Osteocyte (in vitro differentiated cells): ENCODE data around the gene DPP10. TPM values are rescaled to one million over a fixed set of nuclear protein-coding genes. Genes with fewer than 3 reads are reported as not detected.

Experiments used
- DNase-seq: peaks from one replicate; pipeline ENCODE4 v3.0.0; 2021; ENCODE audit warnings: mixed read lengths; ENCODE audit not compliant: unreplicated experiment; ENCODE audit errors: extremely low spot score
- H3K27ac Mint-ChIP-seq: one replicate; pipeline ENCODE4 v1.8.0; 2021; ENCODE audit warnings: mild to moderate bottlenecking, mixed read lengths; ENCODE audit not compliant: unreplicated experiment
- H3K27me3 Mint-ChIP-seq: one replicate; pipeline ENCODE4 v1.8.0; 2021; ENCODE audit warnings: mixed read lengths; ENCODE audit not compliant: unreplicated experiment
- H3K36me3 Mint-ChIP-seq: one replicate; pipeline ENCODE4 v1.8.0; 2021; ENCODE audit warnings: mixed read lengths; ENCODE audit not compliant: unreplicated experiment
- H3K4me1 Mint-ChIP-seq: one replicate; pipeline ENCODE4 v1.8.0; 2021; ENCODE audit warnings: mixed read lengths; ENCODE audit not compliant: unreplicated experiment
- H3K4me3 Mint-ChIP-seq: one replicate; pipeline ENCODE4 v1.8.0; 2021; ENCODE audit warnings: mild to moderate bottlenecking, moderate library complexity, mixed read lengths; ENCODE audit not compliant: unreplicated experiment
- H3K9me3 Mint-ChIP-seq: one replicate; pipeline ENCODE4 v1.8.0; 2021; ENCODE audit warnings: mixed read lengths; ENCODE audit not compliant: unreplicated experiment
- total RNA-seq: library from RNA; stranded (reverse); gene quantifications from 2 replicates; pipeline ENCODE4 v1.2.1, GENCODE V29; 2021
- TF ChIP-seq, protein P1 (sequence below): fragments of 200-600 bp; sonication (generic); IDR thresholded peaks from 2 replicates; pipeline ENCODE4 v1.5.0; 2021; ENCODE audit warnings: antibody characterized with exemption, mild to moderate bottlenecking, moderate library complexity

Gene DPP10
- total RNA-seq, 1 donor from 2014 or later = not detected

DNA sequence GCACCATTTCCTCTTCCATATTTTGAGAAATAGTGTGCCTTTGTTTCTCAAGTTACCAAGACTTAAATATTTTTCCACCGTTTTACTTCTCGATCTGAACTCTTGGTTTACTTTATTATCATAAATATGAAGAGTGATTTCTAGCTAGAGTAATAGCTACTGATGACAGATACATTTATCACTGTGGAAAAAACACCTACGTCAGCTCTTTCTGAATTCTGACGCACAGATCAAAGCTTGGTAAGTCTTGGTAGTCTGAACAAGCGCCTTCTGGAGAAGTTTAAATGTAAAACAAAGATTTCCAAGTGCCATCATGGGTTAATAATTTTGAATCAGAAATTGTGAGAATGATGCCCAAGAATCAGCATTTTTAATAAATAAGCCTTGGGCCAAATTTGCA is 367.7 kb downstream of the DPP10 start:
- Mint-ChIP-seq H3K9me3 (peaks cover 16% of the 10 kb centered on the region), H3K36me3 (no peaks in the 10 kb centered on the region), H3K4me3 (no peak overlapping the region), H3K27me3 (no peaks in the 10 kb centered on the region), H3K4me1 (no peaks in the 10 kb centered on the region), H3K27ac (no peak overlapping the region)
- TF ChIP-seq, protein P1, sequence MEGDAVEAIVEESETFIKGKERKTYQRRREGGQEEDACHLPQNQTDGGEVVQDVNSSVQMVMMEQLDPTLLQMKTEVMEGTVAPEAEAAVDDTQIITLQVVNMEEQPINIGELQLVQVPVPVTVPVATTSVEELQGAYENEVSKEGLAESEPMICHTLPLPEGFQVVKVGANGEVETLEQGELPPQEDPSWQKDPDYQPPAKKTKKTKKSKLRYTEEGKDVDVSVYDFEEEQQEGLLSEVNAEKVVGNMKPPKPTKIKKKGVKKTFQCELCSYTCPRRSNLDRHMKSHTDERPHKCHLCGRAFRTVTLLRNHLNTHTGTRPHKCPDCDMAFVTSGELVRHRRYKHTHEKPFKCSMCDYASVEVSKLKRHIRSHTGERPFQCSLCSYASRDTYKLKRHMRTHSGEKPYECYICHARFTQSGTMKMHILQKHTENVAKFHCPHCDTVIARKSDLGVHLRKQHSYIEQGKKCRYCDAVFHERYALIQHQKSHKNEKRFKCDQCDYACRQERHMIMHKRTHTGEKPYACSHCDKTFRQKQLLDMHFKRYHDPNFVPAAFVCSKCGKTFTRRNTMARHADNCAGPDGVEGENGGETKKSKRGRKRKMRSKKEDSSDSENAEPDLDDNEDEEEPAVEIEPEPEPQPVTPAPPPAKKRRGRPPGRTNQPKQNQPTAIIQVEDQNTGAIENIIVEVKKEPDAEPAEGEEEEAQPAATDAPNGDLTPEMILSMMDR = no peak
- no peak for DNase-seq

DNA sequence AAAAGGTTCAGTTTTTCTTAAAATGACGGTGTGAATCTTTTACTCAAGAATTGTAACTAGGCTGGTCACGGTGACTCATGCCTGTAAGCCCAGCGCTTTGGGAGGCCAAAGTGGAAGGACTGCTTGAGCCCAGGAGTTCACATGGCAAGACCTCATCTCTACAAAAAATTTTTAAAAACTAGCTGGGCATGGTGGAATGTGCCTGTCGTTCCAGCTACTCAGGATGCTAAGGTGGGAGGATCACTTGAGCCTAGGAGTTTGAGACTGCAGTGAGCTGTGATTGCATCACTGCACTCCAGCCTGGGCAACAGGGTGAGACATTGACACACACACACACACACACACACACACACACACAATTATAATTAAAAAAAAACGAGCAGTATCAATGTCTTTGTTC is 369.8 kb downstream of the DPP10 start:
- Mint-ChIP-seq H3K27ac (no peak overlapping the region), H3K4me1 (no peaks in the 10 kb centered on the region), H3K4me3 (no peak overlapping the region), H3K27me3 (no peaks in the 10 kb centered on the region), H3K36me3 (no peaks in the 10 kb centered on the region), H3K9me3 (peaks cover 14% of the 10 kb centered on the region)
- TF ChIP-seq, protein P1 = no peak
- no peak for DNase-seq

DNA sequence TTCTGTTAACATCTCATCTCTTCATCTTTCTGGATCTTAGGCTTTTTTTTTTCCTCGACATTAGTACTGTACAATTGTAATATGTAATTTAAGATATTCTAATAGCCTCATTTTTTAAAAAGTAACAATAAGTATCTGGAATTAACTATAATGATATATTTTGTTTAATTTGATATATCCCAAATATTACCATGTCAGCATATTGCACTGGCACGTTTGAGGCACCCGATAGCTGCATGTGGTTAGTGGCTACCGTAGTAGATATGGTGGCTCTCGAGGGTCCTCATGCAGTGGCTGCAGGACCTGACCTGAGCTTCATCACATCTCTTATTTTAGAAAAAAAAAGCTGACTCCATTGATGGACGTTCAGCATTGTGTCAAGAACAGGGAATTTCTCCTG is 371.9 kb downstream of the DPP10 start:
- DNase-seq = no peak
- H3K36me3 Mint-ChIP-seq = no peaks in the 10 kb centered on the region
- TF ChIP-seq, protein P1 = no peak
- H3K4me1 Mint-ChIP-seq = no peaks in the 10 kb centered on the region
- no peak overlapping the region for H3K27ac Mint-ChIP-seq
- no peaks in the 10 kb centered on the region for H3K27me3 Mint-ChIP-seq
- peaks cover 14% of the 10 kb centered on the region for H3K9me3 Mint-ChIP-seq
- H3K4me3 Mint-ChIP-seq = no peak overlapping the region

DNA sequence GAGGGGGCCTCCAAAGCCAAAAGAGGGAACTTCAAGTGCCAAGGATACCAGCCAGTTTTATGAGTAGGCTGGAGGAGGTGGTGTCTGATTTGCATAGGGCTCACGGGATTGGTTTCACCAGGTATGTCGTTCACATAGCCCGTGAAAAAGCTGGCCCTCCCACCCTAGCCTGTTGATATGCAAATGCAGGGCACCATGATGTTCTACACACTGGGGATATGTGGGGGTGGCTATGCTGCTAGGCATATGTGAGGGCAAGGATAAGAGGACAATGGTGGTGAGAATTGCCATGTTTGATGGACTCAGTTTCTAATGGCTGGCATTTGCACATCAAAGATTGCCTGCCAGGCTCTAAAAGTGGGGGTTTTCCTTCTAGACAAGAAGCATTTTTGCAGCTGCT is 378.6 kb downstream of the DPP10 start:
- TF ChIP-seq, protein P1 = no peak
- Mint-ChIP-seq H3K27me3 (no peaks in the 10 kb centered on the region), H3K9me3 (peaks cover 16% of the 10 kb centered on the region), H3K4me1 (no peaks in the 10 kb centered on the region), H3K27ac (no peak overlapping the region), H3K36me3 (no peaks in the 10 kb centered on the region), H3K4me3 (no peak overlapping the region)
- DNase-seq = no peak

DNA sequence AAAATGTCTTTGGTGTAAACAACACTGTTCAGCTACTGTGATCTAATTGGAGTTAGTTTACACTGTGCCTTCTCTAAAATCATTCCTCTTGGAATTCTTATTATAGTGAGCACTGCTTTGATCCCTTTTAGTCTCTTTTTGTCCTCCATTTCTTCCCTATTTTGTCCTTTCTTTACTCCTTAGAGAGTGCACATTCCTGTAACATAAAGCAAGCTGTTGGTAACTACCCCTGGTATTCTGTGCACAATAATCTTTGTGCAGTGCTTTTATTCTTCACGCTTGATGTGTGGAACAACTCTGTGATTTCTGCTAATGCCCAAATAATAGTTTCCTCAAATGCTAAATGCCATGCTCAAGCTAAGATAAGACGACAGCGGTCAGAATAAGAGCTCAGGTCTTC is 401.5 kb downstream of the DPP10 start:
- TF ChIP-seq, protein P1 = no peak
- Mint-ChIP-seq H3K4me1 (no peaks in the 10 kb centered on the region), H3K27ac (no peak overlapping the region), H3K36me3 (no peaks in the 10 kb centered on the region), H3K4me3 (no peak overlapping the region), H3K9me3 (peaks cover 4% of the 10 kb centered on the region), H3K27me3 (no peaks in the 10 kb centered on the region)
- DNase-seq = no peak
